HG02981 (cell line): ENCODE data around the gene KRT23.

ENCODE experiments used
- ATAC-seq: cut with Tn5 transposase; IDR thresholded peaks from one replicate; pipeline ENCODE4 v1.9.1; 2021; ENCODE audit warnings: mild to moderate bottlenecking, moderate library complexity; ENCODE audit not compliant: unreplicated experiment

The KRT23 gene

GRCh38 chr17:40912486-40913210, 24.8 kb downstream of the KRT23 start:
- no peak for ATAC-seq

DNA sequence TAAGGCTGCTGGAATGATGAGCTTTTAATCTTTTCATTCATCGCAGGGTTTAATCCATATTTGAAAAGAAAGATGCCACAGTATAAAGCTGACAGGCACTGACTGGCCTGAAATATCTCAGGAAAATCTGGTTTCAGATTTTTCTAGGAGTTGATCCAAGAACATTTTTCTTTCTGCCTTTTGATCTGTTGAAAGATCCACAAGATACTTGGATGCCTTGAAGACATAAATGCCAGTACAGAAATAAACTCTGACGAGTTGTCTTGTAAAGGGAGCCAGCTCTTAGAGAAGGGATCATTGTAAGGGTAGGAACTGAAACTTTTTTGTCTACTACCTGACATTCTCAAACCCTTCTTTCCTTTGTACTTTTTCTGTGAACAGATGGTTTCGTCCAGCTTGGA, 27.0 kb downstream of the KRT23 start:
- no peak for ATAC-seq

DNA sequence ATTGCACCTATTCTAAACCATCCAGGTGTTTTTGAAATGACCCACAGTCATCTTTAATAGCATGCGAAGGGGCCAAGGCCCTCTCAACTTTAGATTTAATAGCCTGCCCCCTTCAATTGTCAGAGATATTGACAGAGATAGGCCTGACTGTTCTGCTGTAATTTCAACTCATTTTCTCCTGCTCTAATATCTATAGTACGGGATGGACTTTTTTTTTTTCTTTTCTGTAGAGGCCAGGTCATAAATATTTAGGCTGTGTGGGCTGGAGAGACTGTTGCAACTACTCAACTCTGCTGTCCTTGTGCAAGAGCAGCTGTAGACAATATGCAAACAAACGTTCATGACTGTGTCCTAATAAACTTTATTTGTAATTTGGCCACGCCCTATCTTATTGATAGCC, 27.7 kb downstream of the KRT23 start:
- ATAC-seq = no peak

GRCh38 chr17:40909351-40909750, 28.1 kb downstream of the KRT23 start:
- no peak for ATAC-seq

GRCh38 chr17:40906613-40907012, 30.8 kb downstream of the KRT23 start:
- no peak for ATAC-seq

- ATAC-seq = no peak
These were observed 32.1 kb downstream of the KRT23 start for GRCh38 chr17:40905370-40905769.

DNA sequence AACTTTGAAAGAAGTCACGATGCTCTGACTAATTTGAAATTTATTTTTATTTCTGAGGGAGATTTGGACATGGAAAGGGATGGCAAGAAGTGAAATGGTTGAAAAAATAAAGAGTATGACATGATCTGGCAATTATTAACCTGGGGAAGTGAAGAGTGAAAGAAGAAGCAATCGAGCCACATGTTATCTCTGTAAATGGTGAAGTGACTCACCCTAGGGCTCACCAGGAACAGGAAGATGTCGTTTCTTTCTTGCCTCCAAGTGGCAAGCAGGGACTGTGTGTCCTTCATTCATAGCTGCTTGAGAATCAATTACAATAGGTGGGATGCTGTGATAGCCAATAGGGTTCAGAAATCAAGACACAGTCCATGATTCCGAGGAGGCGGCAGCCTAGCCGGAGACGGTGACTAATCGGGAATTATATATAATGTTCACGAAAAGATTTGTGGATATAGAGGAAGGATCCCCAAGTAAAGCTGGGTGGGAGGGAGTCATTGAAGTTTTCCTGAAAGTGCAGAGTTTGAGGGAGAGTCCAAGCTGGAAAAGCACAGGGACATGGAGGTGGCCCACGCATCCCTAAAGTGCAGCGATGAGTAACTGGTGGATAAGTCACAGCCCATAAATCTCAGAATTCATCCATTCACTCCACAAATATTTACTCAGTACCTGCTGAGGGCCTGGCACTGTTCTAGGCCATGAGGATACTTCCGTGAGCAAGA, 34.2 kb downstream of the KRT23 start:
- no peak for ATAC-seq

- no peak for ATAC-seq
These were observed 34.9 kb downstream of the KRT23 start for GRCh38 chr17:40902498-40902897.

GRCh38 chr17:40901981-40902474, 35.4 kb downstream of the KRT23 start:
- ATAC-seq = no peak

- no peak for ATAC-seq
These were observed 36.6 kb downstream of the KRT23 start for GRCh38 chr17:40900809-40901356.

DNA sequence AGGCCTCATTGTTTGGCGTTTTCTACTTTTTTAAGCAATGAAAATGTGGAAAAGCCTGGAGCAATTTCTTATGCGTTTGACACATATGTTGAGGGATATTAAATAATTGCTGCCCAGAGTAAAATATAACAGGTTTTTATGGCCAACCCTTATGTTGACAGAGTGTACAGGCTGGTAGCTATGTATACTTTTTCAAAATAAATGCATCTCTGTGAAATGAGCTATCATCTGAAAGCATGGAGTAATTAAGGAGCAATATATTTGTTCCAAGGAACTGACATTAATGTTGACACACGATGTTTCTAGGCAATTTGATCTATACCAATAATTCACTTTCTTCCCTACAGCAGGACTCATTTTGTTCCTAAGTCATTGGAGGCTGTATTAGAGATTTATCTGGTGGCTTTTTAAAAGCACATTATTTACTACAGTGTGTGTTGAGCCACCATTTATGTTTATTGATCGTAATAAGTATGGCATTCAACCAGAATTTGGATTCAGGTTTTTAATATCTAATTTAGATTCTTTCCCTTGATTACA, 40.5 kb downstream of the KRT23 start:
- no peak for ATAC-seq

DNA sequence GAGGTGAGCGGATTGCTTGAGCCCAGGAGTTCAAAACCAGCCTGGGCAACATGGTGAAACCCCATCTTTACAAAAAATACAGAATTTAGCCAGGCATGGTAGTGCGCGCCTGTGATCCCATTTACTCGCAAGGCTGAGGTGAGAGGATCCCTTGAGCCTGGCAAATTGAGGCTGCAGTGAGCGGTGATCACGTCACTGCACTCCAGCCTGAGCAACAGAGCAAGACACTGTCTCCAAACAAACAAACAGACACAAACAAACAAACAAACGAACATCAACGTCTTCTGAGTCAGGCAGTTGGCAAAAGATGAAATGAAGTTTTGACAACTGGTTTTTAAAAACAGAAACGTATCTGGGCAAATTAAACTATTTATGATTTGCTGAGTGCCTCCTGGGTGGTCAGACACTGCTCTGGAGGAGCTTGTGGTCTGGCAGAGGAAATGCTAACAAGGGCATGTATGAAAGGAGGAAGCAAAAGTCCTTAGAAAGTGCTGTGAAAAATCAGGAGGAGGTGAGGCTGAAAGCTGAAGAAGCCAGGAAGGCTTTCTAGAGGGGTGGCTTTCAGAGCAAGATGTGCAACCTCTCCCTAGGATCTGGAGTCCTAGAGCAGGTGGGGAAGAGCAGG, 42.2 kb downstream of the KRT23 start:
- ATAC-seq = no peak

DNA sequence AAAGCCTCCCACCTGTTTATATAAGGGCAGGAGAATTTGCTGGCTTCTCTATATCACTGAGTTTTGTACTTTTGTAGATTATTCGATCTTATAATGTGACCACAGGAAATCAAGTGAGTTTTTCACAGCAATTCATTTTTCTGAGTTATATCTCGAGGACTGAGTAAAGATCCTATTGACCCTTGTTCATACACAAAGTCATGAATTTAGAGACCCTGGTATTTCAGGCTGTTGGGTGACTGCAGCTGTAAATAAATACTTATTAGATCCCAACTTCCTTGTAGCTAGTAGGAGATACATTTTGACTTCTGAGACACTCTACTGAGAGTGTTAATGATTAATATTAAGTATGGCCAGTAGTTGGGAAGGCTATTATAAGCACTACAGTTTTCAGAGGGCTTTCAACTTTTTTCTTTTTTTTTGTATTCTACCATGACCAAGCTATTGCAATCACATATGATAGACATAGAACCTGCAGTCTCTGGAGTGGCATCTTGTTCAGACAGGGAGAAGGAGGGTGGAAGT, 49.2 kb downstream of the KRT23 start:
- ATAC-seq = no peak

- no peak for ATAC-seq
These were observed 51.4 kb downstream of the KRT23 start for GRCh38 chr17:40886090-40886489.

DNA sequence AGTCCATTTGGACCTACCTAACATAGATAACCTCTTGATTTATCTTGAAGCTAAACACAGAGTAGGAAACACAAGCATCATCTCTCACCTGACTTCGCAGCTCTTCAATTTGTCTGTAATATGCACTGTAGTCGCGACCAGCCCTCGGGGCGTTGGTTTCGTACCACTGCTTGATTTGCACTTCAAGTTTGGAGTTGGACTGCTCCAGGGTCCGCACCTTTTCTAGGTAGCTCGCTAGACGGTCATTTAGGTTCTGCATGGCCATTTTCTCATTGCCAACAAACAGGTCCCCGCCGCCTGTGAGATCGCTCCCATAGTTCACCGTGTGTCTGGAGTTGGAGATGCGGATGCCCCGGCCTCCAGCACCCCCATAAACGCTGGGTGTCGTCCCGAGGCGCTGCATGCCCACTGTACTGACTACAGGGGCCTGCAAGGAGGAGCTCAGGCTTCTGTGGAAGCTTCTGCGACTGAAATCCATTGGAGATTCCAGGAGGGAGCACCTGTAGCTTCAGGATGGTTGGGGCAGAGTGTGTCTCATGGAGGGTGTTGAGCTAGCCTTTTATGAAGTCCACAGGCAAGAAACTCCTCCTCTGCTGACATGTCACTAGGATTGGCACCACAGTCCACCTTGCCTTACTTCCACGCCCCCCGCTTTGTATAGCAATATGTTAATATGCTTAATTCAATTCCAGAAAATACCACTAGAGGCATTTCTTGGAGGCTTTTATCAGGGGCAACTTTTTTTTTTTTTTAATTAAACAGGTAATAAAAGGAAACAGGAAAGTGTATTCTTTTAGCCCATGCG, 52.5 kb downstream of the KRT23 start, which contains the start of gene KRT20:
KRT20 (minus strand) TSS at position 535 of the 805 bp plus-strand sequence; CDS start at position 478, 57 bp downstream.
- no peak for ATAC-seq

- no peak for ATAC-seq
These were observed 53.7 kb downstream of the KRT23 start for GRCh38 chr17:40883626-40884334.

GRCh38 chr17:40883031-40883430, 54.4 kb downstream of the KRT23 start:
- ATAC-seq = no peak

- no peak for ATAC-seq
These were observed 58.4 kb downstream of the KRT23 start for GRCh38 chr17:40879026-40879425.

- ATAC-seq = no peak
These were observed 59.4 kb downstream of the KRT23 start for GRCh38 chr17:40878044-40878443.
